Measurements from ENCODE around the gene SLC38A2.

Gene SLC38A2

GRCh38 chr12:46374310-46374709 is 1.7 kb upstream of the SLC38A2 start:
- DNase-seq (ENCODE audit: low spot score) = no peak

DNA sequence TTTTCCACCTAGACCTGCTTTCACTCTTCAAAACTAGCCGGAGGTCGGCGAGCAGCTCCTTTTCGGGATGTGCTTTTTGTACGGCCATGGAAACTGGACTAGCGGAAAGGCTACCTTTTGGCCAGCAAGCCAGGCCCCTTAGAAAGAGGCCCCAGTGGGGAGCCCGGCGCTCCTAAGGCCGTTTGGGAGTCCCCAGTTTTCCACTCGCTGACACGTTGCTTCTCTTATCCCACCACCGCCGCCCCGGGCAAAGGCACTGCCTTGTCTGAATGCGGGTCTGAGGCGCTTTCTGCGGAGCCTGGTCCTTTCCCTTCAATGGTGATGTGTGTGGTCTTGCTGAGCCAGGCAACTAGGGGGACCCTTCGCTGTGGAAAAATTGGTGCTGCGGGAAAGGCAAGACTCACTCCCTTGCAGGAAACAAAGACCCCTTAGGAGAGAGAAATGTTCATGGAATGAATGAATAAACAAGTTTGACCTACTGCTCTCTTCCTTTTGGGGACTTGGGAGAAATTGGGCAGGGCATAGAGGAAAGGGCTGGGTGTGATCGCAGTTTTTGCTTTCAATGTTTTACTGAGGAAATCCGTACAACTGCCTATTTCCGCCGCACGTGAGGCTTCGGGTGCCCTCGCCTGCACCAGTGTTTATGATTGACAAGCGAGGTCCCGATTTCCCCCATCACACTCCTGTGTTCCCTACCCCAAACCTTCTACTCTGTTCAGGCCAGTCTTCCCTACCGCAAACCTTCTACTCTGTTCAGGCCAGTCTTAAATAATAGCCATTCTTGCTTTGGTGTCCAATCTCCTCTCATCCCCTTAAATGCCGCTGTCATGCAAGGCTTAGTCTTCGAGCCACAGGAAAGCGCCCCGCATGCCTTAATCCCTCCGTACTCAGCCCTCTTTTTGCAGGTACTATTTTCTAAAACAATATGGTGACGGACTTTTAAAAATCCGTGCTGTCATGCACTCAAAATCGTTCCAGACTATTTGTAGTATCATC is 1.0 kb upstream of the SLC38A2 start:
- DNase-seq (ENCODE audit: low spot score) = no peak

- no peak for DNase-seq (ENCODE audit: low spot score)
Observed at GRCh38 chr12:46371718-46372543, 642 bp downstream of the SLC38A2 start.

- no peak for DNase-seq (ENCODE audit: low spot score)
Observed at GRCh38 chr12:46370792-46371717, 1.5 kb downstream of the SLC38A2 start.

- no peak for DNase-seq (ENCODE audit: low spot score)
Observed at GRCh38 chr12:46370380-46370734, 2.2 kb downstream of the SLC38A2 start.

DNA sequence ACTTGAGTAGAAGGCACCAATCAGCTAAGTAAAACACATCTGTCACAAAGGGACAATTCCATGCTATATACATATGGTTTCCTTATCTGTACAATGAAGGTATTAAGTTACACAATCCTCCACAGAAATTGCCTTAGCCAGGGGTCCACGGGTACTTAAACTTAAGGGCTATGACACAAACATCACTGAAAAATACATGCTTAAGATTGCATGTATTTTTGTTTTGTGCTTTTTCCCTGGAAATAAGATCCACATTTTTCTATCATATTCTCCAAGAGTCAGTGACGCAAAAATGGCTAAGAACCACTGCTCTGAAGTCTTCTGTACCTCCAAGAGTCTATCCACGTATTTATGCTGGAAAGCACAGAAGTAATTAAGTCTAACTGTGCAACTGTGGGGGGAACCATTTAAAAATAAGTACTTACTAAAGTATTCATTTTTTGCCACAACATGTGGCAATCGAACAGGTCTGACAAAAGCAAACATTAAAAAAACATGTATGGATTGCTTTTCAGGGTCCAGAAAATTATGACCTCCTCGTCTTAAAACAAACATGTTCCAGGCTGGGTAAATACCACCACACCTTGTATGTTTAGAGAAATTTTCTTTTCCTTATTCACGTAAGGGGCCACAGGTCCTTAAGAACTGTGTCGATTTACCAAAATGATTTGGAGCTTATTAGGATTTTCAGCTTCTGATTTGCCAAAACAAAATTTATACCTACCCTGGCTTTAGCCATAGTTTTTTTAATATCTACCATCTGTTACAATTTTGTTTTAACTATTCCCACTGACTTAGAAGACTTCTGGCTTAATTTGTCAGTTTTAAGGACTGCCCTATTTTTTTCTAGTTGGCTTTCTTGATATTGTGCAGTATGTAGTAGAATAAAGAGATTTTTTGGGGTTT is 2.8 kb downstream of the SLC38A2 start:
- no peak for DNase-seq (ENCODE audit: low spot score)

DNA sequence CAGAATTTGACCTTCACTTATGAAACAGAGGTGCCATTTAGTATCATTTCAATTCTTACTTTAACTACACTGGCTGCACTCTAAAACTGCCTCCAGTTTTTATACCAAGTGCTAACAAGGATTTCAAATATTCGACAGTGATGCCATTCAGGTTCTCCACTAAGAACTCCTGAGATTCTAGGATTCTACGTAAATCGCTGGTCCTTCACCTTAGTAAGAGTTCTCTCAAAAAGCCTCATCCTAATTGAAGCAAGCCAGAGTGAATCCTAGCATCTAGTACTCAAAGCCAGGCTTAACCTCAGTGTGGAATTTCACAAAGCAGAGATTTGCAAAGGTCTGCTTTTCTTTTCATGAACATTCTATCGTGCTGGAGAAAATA is 3.5 kb downstream of the SLC38A2 start:
- no peak for DNase-seq (ENCODE audit: low spot score)

DNA sequence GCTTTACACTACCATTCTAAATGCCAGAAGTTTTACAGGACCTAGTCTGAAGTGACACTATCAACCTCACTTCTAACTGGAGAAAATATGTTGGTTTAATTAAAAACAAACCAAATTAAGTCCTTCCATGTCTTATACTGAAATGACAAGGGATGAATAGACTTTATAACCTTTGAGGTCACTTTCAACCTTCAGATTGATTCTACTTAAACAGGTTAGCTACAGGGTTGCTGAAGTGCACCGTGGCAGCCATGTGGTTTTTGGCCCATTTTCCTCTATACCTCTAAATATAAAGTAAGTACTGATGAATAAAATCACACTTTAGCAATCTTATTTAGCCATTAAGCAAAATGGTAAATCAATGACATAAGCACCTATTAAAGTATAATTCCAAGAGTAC is 3.9 kb downstream of the SLC38A2 start:
- DNase-seq (ENCODE audit: low spot score) = no peak

DNA sequence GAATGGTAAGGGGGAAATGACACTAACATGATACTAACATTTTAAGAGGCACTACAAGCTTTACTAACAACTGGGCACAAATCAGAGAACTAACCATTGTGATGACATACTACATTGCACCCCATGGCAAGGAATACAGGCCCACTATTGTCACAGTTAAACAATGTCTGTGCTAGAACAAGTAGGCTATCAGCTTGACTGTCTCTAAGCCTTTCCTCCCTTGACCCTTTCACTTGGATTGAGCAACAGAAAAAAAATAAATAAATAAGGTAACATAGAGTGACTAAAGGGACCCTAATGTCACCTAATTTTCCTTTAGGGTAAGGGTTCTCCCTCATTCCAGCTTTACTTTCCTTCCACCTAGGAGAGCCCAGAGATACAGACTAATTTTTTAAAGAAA is 4.4 kb downstream of the SLC38A2 start:
- DNase-seq (ENCODE audit: low spot score) = no peak

GRCh38 chr12:46367351-46368029 is 5.1 kb downstream of the SLC38A2 start:
- DNase-seq (ENCODE audit: low spot score) = no peak

DNA sequence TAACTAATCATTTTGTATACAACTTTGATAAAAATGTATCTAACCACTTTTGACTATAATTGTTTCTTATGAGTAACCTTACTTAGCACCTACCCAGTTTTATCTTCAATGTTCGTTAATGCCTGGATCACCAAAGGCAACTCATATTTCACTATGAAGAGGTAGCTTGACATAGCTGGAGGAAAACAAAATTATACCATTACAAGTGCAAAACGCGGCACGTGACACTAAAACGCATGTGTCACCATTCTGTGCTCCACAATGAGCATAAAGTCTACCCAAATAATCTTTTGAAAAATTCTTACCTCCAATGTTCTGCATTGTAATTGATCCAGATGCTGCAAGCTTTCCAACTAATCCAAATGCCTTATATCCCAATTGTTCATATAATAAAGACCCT is 5.8 kb downstream of the SLC38A2 start:
- no peak for DNase-seq (ENCODE audit: low spot score)

DNA sequence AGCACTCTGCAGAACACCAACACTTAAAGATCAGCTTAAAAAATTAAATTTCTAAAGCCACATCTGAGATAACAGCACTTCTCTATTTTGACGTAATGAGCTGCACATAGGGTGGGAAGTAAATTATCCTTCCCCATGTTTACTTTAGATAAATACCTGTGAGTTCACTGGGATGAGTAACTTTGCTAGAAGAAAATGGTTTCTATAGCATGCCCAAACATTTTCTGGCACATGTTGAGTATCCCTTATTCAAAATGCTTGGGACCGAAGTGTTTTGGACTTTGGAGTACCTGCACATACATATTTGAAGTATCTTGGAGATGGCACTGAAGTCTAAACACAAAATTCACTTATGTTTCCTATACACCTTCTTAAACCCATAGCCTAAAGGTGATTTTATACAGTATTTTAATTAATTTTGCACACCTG is 6.6 kb downstream of the SLC38A2 start:
- DNase-seq (ENCODE audit: low spot score) = no peak

DNA sequence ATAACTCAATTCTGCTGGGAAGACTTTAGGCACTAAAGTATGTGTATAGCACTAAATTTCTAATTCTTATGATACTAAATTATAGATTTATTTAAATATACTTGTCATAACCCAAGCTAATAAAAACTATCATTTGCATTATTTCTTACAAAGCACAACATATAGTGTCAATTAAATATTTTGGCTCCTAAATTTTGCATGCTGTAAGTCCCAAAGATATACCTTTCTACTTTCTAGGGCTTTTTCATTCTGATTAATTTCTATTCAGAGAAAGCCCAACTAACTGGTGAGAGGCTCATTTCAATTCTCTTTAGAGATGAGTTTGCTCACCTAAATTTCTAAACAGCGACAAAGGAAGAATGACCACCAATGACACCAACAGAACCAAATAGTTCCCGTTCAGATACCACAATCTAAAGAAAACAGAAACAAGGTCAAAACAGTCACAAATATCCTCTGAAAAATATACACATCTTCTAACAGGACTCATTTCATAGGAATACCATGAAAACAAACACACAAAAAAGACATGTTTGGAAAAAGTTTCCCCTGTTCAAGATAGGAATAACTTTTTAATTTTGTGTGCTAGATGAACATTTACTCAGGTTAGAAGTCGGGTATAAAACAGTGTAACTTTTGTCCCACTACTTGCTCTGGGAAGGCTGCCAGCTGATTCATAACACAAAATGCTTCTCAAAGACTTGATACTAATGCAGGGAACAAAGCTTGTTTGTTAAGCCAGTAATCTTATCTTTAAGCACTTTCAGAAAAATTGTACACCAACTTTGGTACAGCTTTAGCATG is 7.6 kb downstream of the SLC38A2 start:
- no peak for DNase-seq (ENCODE audit: low spot score)

GRCh38 chr12:46364300-46364696 is 8.3 kb downstream of the SLC38A2 start:
- no peak for DNase-seq (ENCODE audit: low spot score)

GRCh38 chr12:46363582-46364299 is 8.8 kb downstream of the SLC38A2 start:
- DNase-seq (ENCODE audit: low spot score) = no peak

DNA sequence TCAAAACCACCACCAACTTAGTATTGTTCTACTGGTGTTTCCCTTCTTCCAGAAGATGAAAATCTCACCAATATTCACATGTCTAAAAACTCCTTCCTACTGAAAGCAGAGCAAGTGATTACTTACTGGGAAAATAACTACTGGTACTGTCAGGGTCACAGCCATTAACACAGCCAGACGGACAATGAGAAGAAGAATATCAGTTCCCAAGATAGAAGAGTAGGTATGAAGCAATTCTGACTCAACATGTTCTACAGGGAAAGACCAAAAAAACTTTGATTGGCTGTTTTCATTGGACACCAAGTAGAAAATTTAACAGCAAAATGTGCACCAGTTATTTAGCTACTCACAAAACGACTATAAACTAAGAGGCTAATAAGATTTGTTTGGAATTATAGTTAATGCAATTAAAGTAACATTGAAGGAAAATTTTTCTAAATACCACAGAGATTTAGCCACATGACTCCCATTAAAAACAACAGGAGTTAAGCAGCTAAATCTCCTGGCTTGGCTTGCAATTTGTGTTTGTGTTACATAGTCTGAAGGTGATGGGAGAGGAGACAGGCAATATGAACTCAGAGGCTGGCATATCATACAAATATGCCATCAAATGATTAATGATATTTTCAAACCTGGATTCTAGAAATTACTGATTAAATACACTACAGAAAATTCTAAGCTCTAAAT is 9.5 kb downstream of the SLC38A2 start:
- no peak for DNase-seq (ENCODE audit: low spot score)

DNA sequence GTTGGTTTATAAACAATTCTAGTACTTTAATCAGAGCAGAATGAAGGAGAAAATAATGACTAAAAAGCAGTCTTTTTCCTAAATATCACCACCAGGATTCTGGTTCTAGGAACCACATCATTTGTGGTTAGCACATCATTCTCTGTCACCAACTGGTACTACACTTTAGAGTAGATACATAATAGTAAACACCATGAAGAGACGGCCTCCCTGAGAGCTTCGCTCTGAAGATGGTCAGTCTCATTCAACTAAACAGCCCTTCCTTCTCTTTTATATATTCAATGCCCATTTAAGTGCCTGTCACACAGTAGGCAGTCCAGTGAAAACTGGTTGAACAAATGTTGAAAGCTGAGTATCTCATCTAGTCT is 10.9 kb downstream of the SLC38A2 start:
- DNase-seq (ENCODE audit: low spot score) = no peak

Measured in kidney capillary endothelial cell (primary cell).